DOHH2 (cell line): ENCODE results near the gene SLC25A10.

Experiments used
- EZH2phosphoT487 ChIP-seq: fragments of 200-600 bp; sonication (generic); IDR thresholded peaks from 2 replicates; pipeline ENCODE4 v1.6.1; 2017; ENCODE audit warnings: borderline replicate concordance, mild to moderate bottlenecking, antibody characterized with exemption, low read length, moderate library complexity, mixed read lengths
- TF ChIP-seq, protein P1 (sequence below): fragments of 200-600 bp; sonication (generic); IDR thresholded peaks from one replicate; pipeline ENCODE4 v1.5.1; 2014; ENCODE audit warnings: antibody characterized with exemption, mild to moderate bottlenecking, low read depth, low read length; ENCODE audit not compliant: poor library complexity, severe bottlenecking

DNA sequence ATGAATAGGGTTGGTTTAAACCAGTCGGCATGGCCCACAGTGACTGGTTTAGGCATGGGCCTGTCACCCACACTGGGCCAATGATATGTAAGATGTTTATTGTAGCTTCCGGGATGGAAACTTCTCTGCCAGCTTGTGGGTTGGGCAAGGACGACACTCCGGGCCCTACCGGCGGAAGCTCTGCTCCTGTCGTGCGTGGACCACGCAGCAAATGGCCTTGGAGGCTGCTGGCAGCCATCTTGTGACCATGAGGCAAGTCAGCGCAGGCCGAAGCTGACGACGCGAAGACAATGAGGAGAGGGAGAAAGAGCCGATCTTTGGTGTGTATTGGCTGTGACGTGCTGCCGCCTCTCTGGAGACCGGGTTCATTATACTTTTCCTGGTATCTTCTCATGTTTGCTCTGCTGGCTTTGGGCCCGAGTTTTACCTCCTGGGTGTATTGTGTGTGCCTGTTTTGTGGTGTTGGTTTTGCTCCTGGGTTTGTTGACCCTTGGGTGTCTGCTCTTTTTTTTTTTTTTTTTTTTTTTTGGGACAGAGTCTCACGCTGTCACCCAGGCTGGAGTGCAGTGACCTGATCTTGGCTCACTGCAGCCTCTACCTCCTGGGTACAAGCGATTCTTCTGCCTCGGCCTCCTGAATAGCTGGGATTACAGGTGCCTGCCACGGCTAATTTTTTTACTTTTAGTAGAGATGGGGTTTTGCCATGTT is 15.4 kb downstream of the SLC25A10 start:
- TF ChIP-seq, protein P1, sequence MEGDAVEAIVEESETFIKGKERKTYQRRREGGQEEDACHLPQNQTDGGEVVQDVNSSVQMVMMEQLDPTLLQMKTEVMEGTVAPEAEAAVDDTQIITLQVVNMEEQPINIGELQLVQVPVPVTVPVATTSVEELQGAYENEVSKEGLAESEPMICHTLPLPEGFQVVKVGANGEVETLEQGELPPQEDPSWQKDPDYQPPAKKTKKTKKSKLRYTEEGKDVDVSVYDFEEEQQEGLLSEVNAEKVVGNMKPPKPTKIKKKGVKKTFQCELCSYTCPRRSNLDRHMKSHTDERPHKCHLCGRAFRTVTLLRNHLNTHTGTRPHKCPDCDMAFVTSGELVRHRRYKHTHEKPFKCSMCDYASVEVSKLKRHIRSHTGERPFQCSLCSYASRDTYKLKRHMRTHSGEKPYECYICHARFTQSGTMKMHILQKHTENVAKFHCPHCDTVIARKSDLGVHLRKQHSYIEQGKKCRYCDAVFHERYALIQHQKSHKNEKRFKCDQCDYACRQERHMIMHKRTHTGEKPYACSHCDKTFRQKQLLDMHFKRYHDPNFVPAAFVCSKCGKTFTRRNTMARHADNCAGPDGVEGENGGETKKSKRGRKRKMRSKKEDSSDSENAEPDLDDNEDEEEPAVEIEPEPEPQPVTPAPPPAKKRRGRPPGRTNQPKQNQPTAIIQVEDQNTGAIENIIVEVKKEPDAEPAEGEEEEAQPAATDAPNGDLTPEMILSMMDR, result no peak
- no peak for TF ChIP-seq EZH2phosphoT487
